Caco-2 (cell line): ENCODE measurements around the gene GAB2. TPM values are rescaled to one million over a fixed set of nuclear protein-coding genes. Genes with fewer than 3 reads are reported as not detected.

ENCODE experiments used
- BruUV-seq: library from RNA; stranded (reverse); fragments of 400-500 nt; replicated peaks from 2 replicates; lab custom pipeline; 2021; lab: Mats Ljungman, UMichigan
- CTCF ChIA-PET: fragments of 300-600 bp; sonication (Branson Sonifier 250); formaldehyde crosslinking; loops from one replicate; lab custom pipeline; 2022; ENCODE audit warnings: antibody characterized with exemption; lab: Charles Lee
- POLR2A ChIA-PET: fragments of 300-600 bp; sonication (Branson Sonifier 250); formaldehyde crosslinking; loops from one replicate; lab custom pipeline; 2022; ENCODE audit warnings: antibody characterized with exemption; lab: Charles Lee
- DNase-seq, 2 experiments: peaks; one replicate each; pipeline versions ENCODE4 v3.0.0 to v3.0.0-alpha.2; 2020 to 2022
- H3K27me3 ChIP-seq: replicated peaks from 2 replicates; pipeline ENCODE4 v1.6.0; 2011; ENCODE audit warnings: low read length; ENCODE audit not compliant: control insufficient read depth, insufficient read depth
- H3K36me3 ChIP-seq: 2 replicates; pipeline ENCODE4 v1.5.1; 2011; ENCODE audit warnings: low read length; ENCODE audit not compliant: control insufficient read depth, insufficient read depth
- H3K4me1 ChIP-seq: fragments of 250-450 bp; sonication (Bioruptor Pico); 2 replicates; pipeline ENCODE4 v1.5.1; 2020; ENCODE audit warnings: mild to moderate bottlenecking
- H3K4me3 ChIP-seq: 2 replicates; pipeline ENCODE4 v1.5.1; 2011; ENCODE audit warnings: low read depth, mild to moderate bottlenecking, control low read depth, low read length
- H3K9me3 ChIP-seq: fragments of 250-450 bp; sonication (Bioruptor Pico); 2 replicates; pipeline ENCODE4 v1.5.1; 2020; ENCODE audit warnings: mild to moderate bottlenecking, moderate library complexity
- H3K27ac Mint-ChIP-seq: one replicate; pipeline ENCODE4 v1.8.0; 2022; ENCODE audit warnings: mixed read lengths; ENCODE audit not compliant: unreplicated experiment
- H3K27me3 Mint-ChIP-seq: one replicate; pipeline ENCODE4 v1.8.0; 2022; ENCODE audit warnings: mixed read lengths; ENCODE audit not compliant: insufficient read depth, unreplicated experiment
- H3K36me3 Mint-ChIP-seq: one replicate; pipeline ENCODE4 v1.8.0; 2022; ENCODE audit warnings: mild to moderate bottlenecking, mixed read lengths; ENCODE audit not compliant: insufficient read depth, unreplicated experiment
- H3K4me1 Mint-ChIP-seq: one replicate; pipeline ENCODE4 v1.8.0; 2022; ENCODE audit warnings: low read depth, mixed read lengths; ENCODE audit not compliant: unreplicated experiment
- H3K4me3 Mint-ChIP-seq: one replicate; pipeline ENCODE4 v1.8.0; 2022; ENCODE audit warnings: mild to moderate bottlenecking, moderate library complexity, mixed read lengths; ENCODE audit not compliant: unreplicated experiment
- H3K9me3 Mint-ChIP-seq: one replicate; pipeline ENCODE4 v1.8.0; 2022; ENCODE audit warnings: mixed read lengths; ENCODE audit not compliant: unreplicated experiment
- intact Hi-C: fragments of 100-400 bp; cut with micrococcal nuclease; formaldehyde crosslinking; loops from one replicate; pipeline ENCODE4 v1.10.0; 2022; ENCODE audit not compliant: unreplicated experiment
- total RNA-seq: library from RNA; stranded (reverse); gene quantifications from 2 replicates; pipeline ENCODE4 v1.2.3, GENCODE V29; 2022
- TF ChIP-seq, protein P1 (sequence below), 2 experiments: fragments of 200-600 bp in 1 of 2; IDR thresholded peaks; 1 replicate in 1 of 2; 2 replicates in 1 of 2; pipeline versions ENCODE4 v1.5.1 to v1.8.0; 2011 to 2022; ENCODE audit warnings: antibody characterized with exemption in 1 of 2, control low read depth in 1 of 2, inconsistent platforms in 1 of 2, low read depth in 1 of 2, low read length in 1 of 2, mild to moderate bottlenecking in 1 of 2, moderate library complexity in 1 of 2; ENCODE audit not compliant: insufficient read depth in 1 of 2, severe bottlenecking in 1 of 2, unreplicated experiment in 1 of 2

Gene GAB2
- total RNA-seq, 1 experiment from 2014 or later, result 67.3 TPM

DNA sequence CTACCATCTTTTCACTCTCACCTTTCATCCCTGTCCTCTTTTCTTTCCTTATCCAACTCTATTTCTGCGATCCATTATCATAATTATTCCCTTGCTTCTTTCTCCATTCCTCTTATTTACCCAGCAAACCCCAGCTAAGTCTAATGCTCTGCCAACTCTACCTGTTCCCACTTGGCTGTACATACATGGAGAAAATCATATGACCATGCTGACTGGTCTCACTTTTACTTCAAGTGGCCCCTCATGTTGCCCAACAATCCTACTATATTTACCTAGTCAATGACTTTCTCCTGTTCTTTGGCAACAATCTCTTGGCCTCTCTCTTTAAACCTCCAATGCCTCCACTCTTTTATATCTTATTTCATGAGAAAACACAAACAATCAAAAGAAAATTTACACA, 134.8 kb downstream of the GAB2 start:
- intact Hi-C loops, result loop anchor here (5.0 kb wide), 1 partner anchor 69 kb away; no protein-coding TSS in a partner anchor
- TF ChIP-seq, protein P1, sequence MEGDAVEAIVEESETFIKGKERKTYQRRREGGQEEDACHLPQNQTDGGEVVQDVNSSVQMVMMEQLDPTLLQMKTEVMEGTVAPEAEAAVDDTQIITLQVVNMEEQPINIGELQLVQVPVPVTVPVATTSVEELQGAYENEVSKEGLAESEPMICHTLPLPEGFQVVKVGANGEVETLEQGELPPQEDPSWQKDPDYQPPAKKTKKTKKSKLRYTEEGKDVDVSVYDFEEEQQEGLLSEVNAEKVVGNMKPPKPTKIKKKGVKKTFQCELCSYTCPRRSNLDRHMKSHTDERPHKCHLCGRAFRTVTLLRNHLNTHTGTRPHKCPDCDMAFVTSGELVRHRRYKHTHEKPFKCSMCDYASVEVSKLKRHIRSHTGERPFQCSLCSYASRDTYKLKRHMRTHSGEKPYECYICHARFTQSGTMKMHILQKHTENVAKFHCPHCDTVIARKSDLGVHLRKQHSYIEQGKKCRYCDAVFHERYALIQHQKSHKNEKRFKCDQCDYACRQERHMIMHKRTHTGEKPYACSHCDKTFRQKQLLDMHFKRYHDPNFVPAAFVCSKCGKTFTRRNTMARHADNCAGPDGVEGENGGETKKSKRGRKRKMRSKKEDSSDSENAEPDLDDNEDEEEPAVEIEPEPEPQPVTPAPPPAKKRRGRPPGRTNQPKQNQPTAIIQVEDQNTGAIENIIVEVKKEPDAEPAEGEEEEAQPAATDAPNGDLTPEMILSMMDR (IDR thresholded peaks at IDR 0.05; ENCODE audit: insufficient read depth in 1 of 2, low read depth in 1 of 2, low read length in 1 of 2, severe bottlenecking in 1 of 2, unreplicated experiment in 1 of 2), result no peak
- no peak for DNase-seq
- Mint-ChIP-seq H3K9me3 (no peaks in the 10 kb centered on the region), H3K4me3 (no peak overlapping the region), H3K27me3 (no peaks in the 10 kb centered on the region), H3K27ac (no peak overlapping the region), H3K4me1 (peaks cover 17% of the 10 kb centered on the region), H3K36me3 (peaks cover 12% of the 10 kb centered on the region)
- no TSS peak for BruUV-seq
- Histone ChIP-seq H3K9me3 (0 out of 2 replicates have a peak, but pooled peaks cover under 1% of the 10 kb centered on the region), H3K27me3 (no peaks in the 10 kb centered on the region), H3K4me3 (no peak overlapping the region), H3K4me1 (peaks cover 22% of the 10 kb centered on the region), H3K36me3 (peaks cover 2% of the 10 kb centered on the region; the same call in 1 of the 2 replicates)
- ChIA-PET POLR2A (no interaction called here), CTCF (no interaction called here)

DNA sequence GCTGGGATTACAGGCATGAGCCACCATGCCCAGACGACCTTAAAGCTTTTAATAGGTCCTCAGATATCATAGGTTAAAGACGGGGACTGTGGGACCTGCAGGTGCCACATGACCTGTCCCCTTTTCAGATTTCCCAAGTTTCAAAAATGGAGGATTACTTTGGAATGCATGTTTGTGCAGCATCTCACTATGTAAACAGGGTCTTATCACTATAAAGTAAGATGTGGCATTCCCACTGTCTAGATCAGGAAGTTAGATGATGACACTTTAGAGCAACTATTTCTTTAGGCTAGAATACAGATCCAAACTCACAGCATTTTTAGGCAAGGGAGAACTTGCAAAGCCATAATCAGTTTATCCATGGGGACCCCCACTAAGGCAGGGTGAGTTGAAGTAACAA, 136.1 kb downstream of the GAB2 start:
- CTCF ChIA-PET, result interaction anchor here (0.6 kb wide), 1 partner anchor 28 kb away, joined by 8 read pairs; no protein-coding TSS in a partner anchor
- TF ChIP-seq, protein P1 (IDR thresholded peaks at IDR 0.05; ENCODE audit: insufficient read depth in 1 of 2, low read depth in 1 of 2, low read length in 1 of 2, severe bottlenecking in 1 of 2, unreplicated experiment in 1 of 2), result no peak
- Mint-ChIP-seq H3K27ac (no peak overlapping the region), H3K9me3 (no peaks in the 10 kb centered on the region), H3K36me3 (peaks cover 12% of the 10 kb centered on the region), H3K27me3 (no peaks in the 10 kb centered on the region), H3K4me1 (peaks cover 17% of the 10 kb centered on the region), H3K4me3 (no peak overlapping the region)
- POLR2A ChIA-PET, result no interaction called here
- Histone ChIP-seq H3K36me3 (peaks cover 2% of the 10 kb centered on the region; the same call in 1 of the 2 replicates), H3K4me1 (peaks cover 22% of the 10 kb centered on the region), H3K27me3 (no peaks in the 10 kb centered on the region), H3K4me3 (no peak overlapping the region), H3K9me3 (no peaks in the 10 kb centered on the region)
- no TSS peak for BruUV-seq
- peak in 1 of 2 experiments; percentile 72 for DNase-seq
- intact Hi-C loops, result loop anchor here (2.0 to 5.0 kb wide), 2 partner anchors 71 to 83 kb away; no protein-coding TSS in a partner anchor

DNA sequence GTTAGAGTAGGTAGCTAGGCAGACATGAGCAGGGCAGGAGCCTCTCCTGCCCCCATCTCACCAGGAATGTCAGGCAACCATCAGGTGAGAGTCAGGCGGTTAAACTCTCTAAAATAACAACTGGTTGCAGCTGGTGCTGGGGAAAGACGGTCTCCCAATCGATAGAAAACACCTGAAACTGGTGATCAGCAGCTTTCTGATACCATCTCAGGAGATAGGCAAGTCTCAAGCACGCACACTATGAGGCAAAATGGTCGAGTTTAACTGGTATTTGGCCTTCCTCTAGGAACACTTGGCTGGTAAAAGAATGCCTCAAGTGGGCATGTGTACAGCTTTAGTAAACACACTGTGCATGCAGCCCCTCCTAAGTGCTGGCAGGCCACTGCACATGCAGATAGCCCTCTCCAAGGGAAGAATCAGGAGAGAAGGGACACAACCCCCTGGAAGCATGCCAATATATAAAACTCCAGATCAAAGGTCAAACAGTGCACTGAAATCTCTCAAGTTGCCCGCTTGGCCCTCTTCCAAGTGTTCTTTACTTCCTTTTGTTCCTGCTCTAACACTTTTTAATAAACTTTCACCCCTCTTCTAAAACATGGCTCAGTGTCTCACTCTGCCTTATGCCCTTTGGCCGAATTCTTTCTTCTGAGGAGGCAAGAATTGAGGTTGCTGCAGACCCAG, 140.2 kb downstream of the GAB2 start:
- CTCF ChIA-PET, result no interaction called here
- no TSS peak for BruUV-seq
- peaks cover 10% of the 10 kb centered on the region for H3K36me3 ChIP-seq
- no peak overlapping the region for H3K4me3 Mint-ChIP-seq
- POLR2A ChIA-PET, result no interaction called here
- H3K9me3 Mint-ChIP-seq, result peaks cover 25% of the 10 kb centered on the region
- H3K9me3 ChIP-seq, result peaks cover 12% of the 10 kb centered on the region
- no peak overlapping the region for H3K27ac Mint-ChIP-seq
- H3K4me3 ChIP-seq, result no peak overlapping the region
- H3K27me3 Mint-ChIP-seq, result no peaks in the 10 kb centered on the region
- intact Hi-C loops, result no loop called here
- no peaks in the 10 kb centered on the region for H3K27me3 ChIP-seq
- DNase-seq, result no peak
- peaks cover 37% of the 10 kb centered on the region for H3K36me3 Mint-ChIP-seq
- peaks cover 14% of the 10 kb centered on the region for H3K4me1 ChIP-seq
- TF ChIP-seq, protein P1 (IDR thresholded peaks at IDR 0.05; ENCODE audit: insufficient read depth in 1 of 2, low read depth in 1 of 2, low read length in 1 of 2, severe bottlenecking in 1 of 2, unreplicated experiment in 1 of 2), result no peak
- H3K4me1 Mint-ChIP-seq, result peaks cover 11% of the 10 kb centered on the region
